ENCODE results near the gene TACSTD2.

DNA sequence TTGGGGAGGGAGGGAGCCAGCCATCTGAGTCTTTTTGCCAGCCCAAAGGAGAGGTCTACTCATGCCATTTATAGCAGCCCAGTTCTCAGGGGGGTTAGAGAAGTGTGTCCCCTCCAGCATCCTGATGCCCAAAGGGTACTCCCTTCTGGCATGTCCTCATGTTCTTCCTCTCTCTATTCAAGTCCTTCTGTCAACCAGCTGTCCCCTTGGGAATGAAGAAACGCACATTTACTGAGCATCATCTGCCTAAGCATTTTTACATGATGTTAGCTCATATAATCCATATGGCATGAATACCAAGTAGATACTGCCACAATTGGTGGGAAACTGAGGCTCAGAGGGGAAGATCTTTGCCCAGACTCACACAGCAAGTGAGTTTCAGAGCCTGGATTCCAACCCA lies 14.8 kb upstream of the TACSTD2 start:
- TF ChIP-seq, protein P1, sequence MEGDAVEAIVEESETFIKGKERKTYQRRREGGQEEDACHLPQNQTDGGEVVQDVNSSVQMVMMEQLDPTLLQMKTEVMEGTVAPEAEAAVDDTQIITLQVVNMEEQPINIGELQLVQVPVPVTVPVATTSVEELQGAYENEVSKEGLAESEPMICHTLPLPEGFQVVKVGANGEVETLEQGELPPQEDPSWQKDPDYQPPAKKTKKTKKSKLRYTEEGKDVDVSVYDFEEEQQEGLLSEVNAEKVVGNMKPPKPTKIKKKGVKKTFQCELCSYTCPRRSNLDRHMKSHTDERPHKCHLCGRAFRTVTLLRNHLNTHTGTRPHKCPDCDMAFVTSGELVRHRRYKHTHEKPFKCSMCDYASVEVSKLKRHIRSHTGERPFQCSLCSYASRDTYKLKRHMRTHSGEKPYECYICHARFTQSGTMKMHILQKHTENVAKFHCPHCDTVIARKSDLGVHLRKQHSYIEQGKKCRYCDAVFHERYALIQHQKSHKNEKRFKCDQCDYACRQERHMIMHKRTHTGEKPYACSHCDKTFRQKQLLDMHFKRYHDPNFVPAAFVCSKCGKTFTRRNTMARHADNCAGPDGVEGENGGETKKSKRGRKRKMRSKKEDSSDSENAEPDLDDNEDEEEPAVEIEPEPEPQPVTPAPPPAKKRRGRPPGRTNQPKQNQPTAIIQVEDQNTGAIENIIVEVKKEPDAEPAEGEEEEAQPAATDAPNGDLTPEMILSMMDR (IDR thresholded peaks at IDR 0.05): no peak
- no peak for TF ChIP-seq POLR2A (IDR thresholded peaks at IDR 0.05)
